Adrenal gland (tissue), 5 donors: Measurements from ENCODE around the gene FLT1.

ENCODE experiments used
- CTCF ChIP-seq, 6 experiments: fragments of 450-650 bp in 4 of 6; fragments of 200-600 bp in 2 of 6; sonication (generic) in 1 of 6; IDR thresholded peaks; 1 replicate in 5 of 6; 2 replicates in 1 of 6; pipeline versions ENCODE4 v1.5.1 to v1.8.0; 2016 to 2021; ENCODE audit warnings: antibody characterized with exemption in 6 of 6, mild to moderate bottlenecking in 2 of 6, moderate library complexity in 1 of 6
- POLR2A ChIP-seq, 2 donors: fragments of 450-650 bp; IDR thresholded peaks; one replicate each; pipeline ENCODE4 v1.6.1; 2017; ENCODE audit warnings: antibody characterized with exemption in 2 of 2, mild to moderate bottlenecking in 2 of 2, moderate library complexity in 1 of 2
- donor health status: DM: no; HTN: no; CAD: no.

- no peak for TF ChIP-seq CTCF (IDR thresholded peaks at IDR 0.05)
- TF ChIP-seq POLR2A (IDR thresholded peaks at IDR 0.05) = no peak
Observed at GRCh38 chr13:28421676-28422410, 73.1 kb downstream of the FLT1 start.
